Myocyte (in vitro differentiated cells): ENCODE measurements around the gene RBL1. TPM values are rescaled to one million over a fixed set of nuclear protein-coding genes. Genes with fewer than 3 reads are reported as not detected.
A peak's percentile ranks its signal among the peaks of the same experiment; 100 is the strongest.
"Not testable (repeated sequence)": the region's sequence is repeated elsewhere in the genome, so short reads cannot be mapped to it uniquely, and the experiment has no call there.

Source experiments
- DNase-seq: peaks from one replicate; pipeline ENCODE4 v3.0.0-alpha.2; 2012; ENCODE audit warnings: low read depth
- total RNA-seq: library from RNA; depleted of rRNA; stranded (reverse); fragments of >200 nt; gene quantifications from 2 replicates; pipeline ENCODE4 v1.2.3, GENCODE V29; 2014

RBL1 gene
- total RNA-seq, 1 donor from 2014 or later, result 2.3 TPM

DNA sequence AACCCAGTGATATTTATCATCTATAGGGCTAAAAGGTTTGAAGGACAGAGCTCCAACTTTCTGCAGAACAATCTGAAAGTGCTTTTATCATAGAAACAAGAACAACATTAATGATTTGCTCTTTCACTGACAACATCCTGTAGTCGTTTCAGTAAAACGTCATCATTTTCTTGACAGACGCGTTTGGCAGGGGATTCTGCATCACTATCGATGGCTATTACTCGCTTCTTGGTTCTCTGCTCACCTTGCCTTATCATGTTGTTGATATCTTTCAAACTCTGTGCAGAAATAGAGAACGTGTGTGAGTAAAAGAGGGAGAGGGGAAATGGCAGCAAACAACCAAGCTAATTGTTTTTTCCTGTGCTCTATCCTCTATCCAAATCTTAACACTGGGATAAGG lies 97.1 kb downstream of the RBL1 start:
- DNase-seq, result no peak

DNA sequence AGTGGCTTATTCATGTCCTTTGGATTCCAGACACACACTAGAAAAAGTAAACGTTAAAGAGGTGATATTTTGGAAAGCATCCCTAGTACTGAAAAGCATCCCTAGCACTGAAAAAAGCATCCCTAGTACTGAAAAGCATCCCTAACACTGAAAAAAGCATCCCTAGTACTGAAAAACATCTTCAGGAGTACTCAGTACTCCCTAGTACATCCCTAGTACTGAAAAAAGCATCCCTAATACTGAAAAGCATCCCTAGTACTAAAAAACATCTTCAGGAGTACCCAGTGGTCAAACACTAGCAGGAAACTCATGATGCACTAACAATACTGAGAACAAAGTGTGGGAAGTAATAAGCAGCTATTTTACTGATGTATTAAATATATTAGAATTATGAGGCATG lies 98.7 kb downstream of the RBL1 start:
- no peak for DNase-seq

DNA sequence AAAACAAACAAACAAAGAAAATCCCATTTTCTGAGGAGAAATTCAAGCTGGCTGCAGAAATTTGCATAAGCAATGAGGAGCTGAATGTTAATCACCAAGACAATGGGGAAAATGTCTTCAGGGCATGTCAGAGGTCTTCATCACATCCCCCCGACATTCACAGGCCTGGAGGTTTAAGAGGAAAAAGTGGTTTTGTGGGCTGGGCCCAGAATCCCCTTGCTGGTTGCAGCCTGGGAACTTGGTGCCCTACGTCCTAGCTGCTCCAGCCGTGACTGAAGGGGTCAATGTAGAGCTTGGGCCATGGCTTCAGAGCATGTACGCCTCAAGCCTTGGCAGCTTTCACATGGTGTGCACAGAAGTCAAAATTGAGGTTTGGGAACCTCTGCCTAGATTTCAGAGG lies 101.6 kb downstream of the RBL1 start:
- not testable (repeated sequence) for DNase-seq

DNA sequence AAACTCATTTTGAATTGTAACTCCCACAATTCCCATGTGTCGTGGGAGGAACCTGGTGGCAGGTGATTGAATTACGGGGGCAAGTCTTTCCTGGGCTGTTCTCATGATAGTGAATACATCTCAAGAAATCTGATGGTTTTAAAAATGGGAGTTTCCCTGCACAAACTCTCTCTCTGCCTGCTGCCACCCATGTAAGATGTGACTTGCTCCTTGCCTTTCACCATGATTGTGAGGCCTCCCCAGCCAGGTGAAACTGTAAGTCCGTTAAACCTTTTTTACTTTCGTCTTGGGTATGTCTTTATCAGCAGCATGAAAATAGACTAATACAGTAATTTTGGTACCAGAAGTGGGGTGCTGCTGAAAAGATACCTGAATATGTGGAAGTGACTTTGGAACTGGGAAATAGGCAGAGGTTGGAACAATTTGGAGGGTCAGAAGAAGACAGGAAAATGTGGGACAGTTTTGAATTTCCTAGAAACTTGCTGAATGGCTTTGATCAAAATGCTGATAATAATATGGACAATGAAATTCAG lies 102.9 kb downstream of the RBL1 start:
- no peak for DNase-seq

DNA sequence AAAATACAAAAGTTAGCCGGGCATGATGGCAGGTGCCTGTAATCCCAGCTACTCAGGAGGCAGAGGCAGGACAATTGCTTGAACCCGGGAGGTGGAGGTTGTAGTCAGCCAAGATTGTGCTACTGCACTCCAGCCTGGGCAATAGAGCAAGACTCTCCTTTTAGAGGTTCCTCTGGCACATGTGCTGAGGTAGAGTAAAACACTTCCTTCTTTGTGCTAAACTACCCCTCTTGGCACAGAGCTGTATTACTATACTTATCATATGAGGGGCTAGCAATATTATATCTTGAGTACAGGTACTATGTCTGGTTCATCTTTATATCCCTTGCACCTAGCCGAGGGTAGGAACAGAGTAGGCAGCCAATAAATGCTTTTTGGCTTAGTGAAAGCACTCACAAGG lies 104.1 kb downstream of the RBL1 start:
- DNase-seq, result no peak

DNA sequence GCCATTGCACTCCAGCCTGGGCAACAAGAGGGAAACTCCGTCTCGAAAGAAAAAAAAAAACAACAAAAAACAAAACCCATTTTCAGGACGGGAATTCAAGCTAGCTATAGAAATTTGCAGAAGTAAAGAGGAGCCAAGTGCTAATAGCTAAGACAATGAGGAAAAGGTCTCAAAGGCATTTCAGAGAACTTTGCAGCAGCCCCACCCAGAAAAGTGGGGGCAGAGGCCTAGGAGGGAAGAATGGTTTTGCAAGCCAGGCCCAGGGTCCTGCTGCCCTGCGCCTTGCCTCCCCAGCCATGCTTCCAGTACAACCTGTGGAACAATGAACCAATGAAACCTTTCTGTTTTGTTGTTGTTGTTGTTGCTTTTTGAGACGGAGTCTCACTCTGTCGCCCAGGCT lies 106.0 kb downstream of the RBL1 start:
- DNase-seq, result no peak

DNA sequence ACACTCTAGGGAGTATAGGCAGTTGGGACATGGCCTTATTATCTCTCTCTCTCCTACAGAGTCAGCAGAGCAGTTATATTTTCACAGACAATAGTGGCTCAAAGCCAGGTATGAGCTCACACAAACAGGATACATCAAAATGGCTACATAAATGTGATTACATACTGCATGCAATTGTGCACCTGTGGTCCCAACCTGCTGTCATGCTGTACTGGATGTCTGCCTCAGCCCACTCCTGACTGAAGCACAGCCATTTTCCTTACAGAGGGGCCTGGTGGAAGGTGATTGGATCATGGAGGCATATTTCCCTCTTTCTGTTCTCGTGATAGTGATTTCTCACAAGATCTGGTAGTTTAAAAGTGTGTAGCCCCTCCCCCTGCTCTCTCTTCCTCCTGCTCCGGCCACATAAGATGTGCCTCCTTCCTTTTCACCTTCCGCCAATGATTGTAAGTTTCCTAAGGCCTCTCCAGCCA lies 107.3 kb downstream of the RBL1 start:
- peak; percentile 7 for DNase-seq

DNA sequence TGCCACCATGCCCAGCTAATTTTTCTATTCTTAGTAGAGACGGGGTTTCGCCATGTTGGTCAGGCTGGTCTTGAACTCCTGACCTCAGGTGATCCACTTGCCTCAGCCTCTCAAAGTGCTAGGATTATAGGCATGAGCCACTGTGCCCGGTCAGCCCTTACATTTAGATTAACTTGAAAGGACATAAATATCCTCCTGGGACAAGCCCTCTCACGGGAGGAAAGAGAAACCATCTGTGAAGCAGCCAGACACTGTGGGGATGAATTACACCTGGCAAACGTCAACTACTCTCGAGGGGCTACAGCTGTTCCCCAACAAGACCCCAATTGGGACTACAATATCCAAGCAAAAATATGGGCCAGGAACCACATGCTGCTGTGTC lies 111.5 kb downstream of the RBL1 start:
- DNase-seq, result no peak

DNA sequence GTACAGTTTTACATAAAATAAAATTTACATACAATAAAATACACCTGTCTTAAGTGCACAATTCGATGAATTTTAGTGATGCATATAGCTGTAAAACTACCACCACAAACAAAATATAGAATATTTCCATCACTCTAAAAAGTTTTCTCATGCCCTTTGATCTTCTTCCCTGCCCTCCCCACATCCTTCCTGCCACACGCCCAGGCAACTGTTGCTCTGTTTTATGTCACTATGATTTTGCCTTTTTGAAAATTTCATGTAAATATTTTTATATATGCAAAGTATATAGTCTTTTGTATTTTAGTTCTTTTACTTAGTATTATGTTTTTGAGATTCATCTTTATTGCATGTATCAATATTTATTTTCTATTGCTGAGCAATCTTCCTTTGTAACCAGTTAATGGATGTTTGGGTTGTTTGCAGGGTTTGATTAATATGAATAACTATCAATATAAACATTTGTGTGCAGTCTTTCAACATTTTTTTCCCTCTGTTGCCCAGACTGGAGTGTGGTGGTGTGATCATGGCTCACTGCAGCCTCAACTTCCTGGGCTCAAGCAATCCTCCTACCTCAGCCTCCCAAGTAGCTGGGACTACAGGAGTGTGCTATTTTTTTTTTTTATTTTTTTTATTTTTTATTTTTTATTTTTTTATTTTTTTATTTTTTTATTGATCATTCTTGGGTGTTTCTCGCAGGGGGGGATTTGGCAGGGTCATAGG lies 120.5 kb downstream of the RBL1 start:
- no peak for DNase-seq

DNA sequence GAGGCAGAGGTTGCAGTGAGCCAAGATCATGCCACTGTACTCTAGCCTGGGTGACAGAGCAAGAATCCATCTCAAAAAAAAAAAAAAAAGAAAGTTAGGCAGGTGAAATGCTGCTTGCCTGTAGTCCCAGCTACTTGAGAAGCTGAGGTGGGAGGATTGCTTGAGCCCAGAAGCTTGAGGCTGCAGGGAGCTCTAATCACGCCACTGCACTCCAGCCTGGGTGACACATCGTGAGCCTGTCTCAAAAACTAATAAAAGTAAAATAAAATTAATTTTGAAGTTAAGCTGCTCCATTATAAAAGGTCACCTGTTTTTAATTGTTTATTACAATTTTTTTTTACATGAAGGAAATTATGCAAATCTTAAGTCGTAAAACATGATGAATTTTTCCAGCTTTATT lies 121.1 kb downstream of the RBL1 start:
- DNase-seq, result no peak

DNA sequence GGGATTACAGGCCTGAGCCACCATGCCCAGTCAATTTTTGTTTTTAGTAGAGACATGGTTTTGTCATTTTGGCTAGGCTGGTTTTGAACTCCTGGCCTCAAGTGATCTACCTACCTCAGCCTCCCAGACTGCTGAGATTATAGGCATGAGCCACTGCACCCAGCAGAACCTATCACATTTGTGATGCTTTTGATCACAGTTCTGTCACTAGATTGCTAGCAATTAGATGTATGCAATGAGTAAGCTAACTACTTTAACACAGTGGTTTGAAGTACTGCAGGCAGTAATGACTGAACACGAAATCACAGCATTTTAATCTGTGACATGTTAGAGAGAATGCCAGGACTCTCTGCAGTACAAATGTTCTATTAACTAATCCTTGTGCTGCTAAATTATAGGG lies 124.7 kb downstream of the RBL1 start:
- no peak for DNase-seq

DNA sequence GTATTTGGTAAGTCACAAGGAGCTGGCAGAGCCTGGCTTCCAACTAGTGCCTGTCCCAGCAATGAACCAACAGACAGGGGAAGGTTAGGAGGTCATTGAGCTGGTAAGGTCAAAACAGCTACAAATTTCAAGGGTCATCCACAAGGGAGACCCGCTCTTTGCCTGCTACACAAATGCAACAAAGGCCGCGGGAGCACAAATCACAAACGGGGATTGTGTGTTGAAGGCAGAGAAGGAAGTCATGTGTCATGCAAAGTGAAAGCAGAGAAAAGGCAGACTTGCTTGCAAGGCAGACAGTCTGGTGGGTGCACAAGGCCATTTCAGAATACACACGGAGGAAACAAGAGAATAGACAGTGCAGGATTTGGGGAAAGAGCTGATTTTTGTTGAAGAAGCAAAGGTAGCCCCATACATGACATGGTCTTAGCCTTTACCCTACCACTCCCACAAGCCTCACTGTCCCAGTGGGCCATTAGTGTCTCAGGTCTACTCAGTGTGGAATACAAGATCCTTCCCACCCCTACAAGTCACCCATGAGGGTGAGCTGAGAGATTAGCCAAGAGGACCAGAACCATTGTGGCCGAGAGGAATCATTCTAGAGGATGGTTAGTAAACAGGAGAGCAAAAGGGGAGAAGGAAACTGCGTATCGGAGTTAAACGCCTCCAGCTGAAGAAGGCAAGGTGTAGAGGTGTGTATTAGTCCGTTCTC lies 126.2 kb downstream of the RBL1 start:
- DNase-seq, result no peak

DNA sequence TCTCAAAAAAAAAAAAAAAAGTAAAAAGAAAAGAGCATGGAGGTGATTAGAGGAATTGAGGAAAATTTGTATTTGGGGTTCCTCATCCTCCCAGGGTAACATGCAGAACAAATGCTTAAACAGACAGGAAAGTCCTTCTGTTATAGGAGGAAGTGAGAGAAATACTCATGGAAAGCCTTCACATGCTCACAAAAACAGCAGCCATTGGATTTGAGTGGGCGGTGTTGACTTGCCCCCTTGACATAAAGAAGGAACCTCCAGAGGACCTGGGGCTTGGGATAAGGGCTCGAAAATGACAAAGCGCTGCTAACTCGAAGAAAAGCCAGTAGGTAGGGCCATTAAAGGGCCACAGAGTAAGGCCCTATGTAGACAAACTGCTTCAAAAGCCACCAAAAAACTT lies 126.7 kb downstream of the RBL1 start:
- DNase-seq, result no peak

DNA sequence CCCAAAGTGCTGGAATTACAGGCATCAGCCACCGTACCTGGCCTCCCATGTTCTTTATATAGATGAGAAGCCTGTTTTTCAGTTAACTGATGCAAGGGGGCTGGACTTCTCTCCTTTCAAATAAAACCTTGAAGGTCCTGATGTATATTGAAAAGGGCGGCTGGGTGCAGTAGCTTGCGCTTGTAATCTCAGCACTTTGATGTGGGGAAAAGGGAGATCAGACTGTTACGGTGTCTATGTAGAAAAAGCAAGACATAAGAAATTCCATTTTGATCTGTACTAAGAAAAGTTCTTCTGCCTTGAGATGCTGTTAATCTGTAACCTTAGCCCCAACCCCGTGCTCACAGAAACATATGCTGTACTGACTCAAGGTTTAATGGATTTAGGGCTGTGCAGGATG lies 128.2 kb downstream of the RBL1 start:
- no peak for DNase-seq

DNA sequence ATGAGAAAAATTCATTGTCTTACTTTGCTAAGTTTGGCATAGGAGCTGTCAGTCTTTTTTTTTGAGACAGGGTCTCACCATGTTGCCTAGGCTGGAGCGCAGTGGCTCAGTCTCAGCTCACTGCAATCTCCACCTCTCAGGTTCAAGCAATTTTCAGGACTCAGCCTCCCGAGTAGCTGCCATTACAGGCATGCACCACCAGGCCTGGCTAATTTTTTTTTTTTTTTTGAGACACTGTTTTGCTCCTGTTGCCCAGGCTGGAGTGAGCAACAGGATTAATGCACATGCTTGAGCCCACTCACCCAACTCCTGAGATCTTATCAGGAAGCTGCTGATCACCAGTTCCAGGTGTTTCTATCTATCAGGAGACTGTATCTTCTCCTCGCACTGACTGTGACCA lies 128.8 kb downstream of the RBL1 start:
- DNase-seq, result not testable (repeated sequence)

DNA sequence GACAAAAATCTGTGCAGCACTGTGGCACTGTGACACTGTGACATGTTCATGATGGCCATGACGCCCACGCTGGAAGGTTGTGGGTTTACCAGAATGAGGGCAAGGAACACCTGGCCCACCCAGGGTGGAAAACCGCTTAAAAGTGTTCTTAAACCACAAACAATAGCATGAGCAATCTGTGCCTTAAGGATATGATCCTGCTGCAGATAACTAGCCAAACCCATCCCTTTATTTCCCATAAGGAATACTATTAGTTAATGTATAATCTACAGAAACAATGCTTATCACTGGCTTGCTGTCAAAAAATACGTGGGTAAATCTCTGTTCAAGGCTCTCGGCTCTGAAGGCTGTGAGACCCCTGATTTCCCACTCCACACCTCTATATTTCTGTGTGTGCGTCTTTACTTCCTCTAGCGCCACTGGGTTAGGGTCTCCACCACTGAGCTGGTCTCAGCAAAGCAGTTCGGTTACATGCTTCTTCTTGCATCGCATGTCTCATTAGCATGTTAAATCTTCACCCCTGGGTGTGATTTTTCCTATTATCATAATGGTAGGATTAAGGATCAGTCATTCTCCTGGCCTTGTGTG lies 133.3 kb downstream of the RBL1 start:
- not testable (repeated sequence) for DNase-seq

DNA sequence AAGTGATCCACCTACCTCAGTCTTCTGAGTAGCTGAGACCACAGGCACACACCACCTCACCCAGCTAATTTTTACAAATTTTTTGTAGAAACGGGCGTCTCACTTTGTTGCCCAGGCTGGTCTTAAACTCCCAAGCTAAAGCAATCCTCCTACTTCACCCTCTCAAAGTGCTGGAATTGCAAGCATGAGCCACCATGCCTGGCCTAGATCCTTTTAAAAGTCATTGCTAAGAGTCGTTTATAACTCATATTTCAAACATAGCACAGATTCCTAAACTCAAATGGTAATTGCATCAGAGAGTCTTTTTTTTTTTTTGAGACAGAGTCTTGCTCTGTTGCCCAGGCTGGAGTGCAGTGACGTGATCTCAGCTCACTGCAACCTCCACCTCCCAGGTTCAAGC lies 136.6 kb downstream of the RBL1 start:
- DNase-seq, result no peak

DNA sequence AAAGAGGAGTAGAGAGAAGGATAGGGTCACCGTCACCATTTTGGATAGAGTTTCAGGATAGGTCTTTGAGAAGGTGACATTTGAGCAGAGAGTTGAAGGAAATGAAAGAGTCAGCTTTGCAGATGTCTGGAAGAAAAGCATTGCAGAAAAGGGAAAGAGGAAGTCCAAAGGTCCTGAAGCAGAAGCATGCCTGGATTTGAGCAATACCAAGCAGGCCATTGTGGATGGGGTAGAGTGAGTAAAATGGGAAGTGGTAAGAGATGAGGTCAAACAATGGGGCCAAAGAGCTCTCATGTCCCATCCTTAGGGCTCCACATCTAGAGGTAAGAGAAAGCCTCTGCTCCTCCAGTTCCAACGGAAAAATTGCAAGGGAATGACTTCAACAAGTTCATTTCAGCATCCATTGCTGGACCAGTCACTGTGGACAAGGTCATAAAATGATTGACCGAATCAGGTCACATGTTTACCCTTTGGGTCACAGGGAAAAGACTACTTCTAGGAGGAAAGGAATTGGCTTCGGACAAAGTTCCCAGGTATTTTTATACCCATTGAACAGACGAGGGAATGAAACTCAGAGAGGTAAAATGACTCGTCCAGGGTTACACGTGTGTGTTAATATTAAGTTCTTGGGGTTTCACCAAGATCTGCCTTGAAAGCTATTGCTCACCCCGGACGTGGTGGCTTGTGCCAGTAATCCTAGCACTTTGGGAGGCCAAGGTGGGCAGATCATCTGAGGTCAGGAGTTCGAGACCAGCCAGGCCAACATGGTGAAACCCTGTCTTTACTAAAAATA lies 137.7 kb downstream of the RBL1 start:
- DNase-seq, result no peak

DNA sequence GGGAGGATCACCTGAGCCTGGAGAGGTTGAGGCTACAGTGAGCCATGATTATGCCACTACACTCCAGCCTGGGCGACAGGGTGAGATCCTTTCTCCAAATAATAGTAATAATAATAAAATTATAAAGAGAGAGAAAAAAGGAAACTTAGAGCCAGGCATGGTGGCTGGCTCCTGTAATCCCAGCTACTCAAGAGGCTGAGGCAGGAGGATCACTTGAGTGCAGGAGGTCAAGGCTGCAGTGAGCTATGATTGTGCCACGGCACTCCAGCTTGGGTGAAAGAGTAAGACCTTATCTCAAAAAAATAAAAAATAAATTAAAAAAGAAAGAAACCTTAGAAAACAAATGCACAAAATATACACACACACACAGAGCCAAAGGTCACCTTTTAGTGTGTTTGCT lies 139.1 kb downstream of the RBL1 start:
- DNase-seq, result no peak

DNA sequence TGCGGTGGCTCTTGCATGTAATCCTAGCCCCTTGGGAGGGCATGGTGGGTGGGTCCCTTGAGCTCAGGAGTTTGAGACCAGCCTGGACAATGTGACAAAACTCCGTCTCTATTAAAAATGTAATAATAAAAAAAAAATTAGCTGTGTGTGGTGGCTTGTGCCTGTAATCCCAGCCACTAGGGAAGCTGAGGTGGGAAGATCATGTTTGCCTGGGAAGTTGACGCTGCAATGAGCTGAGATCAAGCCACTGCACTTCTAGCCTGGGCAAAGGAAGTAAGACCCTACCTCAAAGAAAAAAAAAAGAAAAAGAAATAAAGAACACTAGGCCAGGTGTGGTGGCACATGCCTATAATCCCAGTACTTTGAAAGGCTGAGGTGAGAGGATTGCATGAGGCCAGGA lies 139.8 kb downstream of the RBL1 start:
- no peak for DNase-seq

DNA sequence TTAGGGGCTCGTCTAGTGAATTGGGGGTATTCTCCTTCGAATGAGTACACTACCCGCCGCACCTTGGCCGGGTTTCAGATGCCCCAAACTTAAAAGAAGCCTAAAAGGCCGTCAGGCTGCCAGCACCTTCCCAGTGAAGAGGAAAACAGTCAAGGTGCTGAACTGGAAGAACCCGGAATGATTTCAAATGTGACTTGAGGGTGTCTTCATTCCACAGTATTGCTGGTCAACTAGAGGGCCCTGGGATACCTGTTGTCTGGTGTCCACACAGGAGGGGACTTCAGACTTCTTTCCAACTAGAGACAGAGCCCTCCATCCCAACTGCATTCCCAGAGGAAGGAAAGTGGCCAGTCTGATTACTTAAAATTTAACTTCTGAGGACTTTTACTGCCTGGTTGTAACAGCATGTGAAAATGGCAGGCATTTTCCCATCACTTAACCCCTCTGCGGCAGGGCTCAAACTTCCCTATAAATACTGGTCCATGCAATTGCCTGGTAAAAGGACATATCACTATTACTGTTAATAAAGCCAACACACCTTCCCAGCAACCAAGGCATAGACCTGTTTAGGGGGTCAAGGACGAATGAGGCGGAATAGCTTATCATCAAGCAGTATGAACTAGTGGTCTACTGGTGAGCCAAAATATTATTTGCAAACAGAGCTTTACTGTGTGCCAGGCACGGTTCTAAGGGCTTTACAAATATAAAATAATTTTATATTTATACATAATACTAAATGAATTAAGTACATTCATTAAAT lies 143.6 kb downstream of the RBL1 start:
- DNase-seq, result no peak
